ENCODE measurements around the gene SOAT2. TPM values are rescaled to one million over a fixed set of nuclear protein-coding genes. Genes with fewer than 3 reads are reported as not detected.

Gene SOAT2
- total and polyA plus RNA-seq, 2 experiments from 2014 or later, result 0.43 TPM; not detected in 1

DNA sequence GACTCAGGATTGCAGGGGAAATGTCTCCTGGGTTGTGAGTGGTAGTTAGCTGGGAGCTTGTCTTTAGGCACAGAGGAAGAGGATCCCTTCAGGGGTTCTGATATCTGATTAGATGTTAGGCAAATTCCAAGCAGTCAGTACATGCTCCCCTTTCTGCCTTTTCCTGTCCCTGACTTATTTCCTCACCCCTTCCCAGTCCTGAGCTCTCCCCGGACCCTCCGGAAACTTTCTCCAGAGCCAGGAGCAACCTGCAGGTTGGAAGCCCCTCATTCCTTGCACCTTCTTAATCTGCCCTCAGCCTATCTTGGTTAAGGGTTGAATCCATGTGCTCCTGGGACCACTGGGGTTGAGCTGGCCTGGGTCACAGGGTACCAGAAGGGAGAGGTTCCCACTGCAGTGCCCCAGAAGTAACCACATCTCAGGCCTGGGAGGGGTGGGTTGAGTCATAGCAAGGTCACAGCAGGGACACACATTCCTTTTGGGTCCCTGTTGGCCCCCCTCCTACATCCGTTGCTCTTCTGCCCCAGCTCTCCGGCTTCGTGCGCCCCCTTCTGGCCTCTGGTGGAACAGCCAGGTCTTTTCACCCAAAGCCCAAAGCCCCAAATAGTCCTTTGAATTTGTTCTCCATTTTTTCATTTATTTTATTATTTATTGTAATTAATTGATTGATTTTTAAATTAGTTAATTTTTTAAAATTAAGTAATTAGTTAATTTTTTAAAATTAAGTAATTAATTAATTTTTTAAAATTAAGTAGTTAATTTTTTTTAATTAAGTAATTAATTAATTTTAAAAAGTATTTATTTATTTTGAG is 4.0 kb upstream of the SOAT2 start:
- 10 to 19% methylated on average over 6 of the region's 6 CpGs for WGBS, 2 experiments (ENCODE audit: low coverage in 1 of 2, low lambda C conversion rate in 2 of 2, missing lambda C conversion rate in 2 of 2)
- no peaks in the 10 kb centered on the region for H4K20me1 ChIP-seq (ENCODE audit: insufficient read depth)
- H3K36me3 ChIP-seq (ENCODE audit: low read depth), result no peaks in the 10 kb centered on the region
- in situ Hi-C loops (cut with MboI), result no loop called here
- peaks cover 11% of the 10 kb centered on the region; the same call in 1 of the 2 replicates for H3K79me2 ChIP-seq (ENCODE audit: insufficient read depth)
- DNase-seq, result peak; percentile 97
- peak overlapping the region; percentile 47; the same call in 1 of the 2 replicates for H2AFZ ChIP-seq
- no peaks in the 10 kb centered on the region for H3K9me2 ChIP-seq (ENCODE audit: insufficient read depth)
- peak overlapping the region; percentile 85 for H3K4me3 ChIP-seq
- no peaks in the 10 kb centered on the region for H3K27me3 ChIP-seq (replicated peaks; ENCODE audit: insufficient read depth)
- TF ChIP-seq EZH2 (IDR thresholded peaks at IDR 0.05; ENCODE audit: insufficient read depth, poor library complexity, severe bottlenecking) (no peak), EZH2phosphoT487 (IDR thresholded peaks at IDR 0.05; ENCODE audit: insufficient read depth, low read depth) (no peak)
- H3K9ac ChIP-seq, result peak overlapping the region; percentile 93
- peak overlapping the region; percentile 97 for H3K27ac ChIP-seq
- H3K4me1 ChIP-seq (ENCODE audit: insufficient read depth), result peaks cover 22% of the 10 kb centered on the region
- peaks cover 37% of the 10 kb centered on the region for H3F3A ChIP-seq (ENCODE audit: insufficient read depth)
- no peaks in the 10 kb centered on the region for H3K9me3 ChIP-seq (ENCODE audit: low read depth)
- peak overlapping the region; percentile 91 for H3K4me2 ChIP-seq (ENCODE audit: unreplicated experiment)

- Histone ChIP-seq H3K4me3 (no peak overlapping the region), H3K9ac (no peak overlapping the region; the same call in 1 of the 2 replicates), H2AFZ (no peak overlapping the region), H3F3A (ENCODE audit: insufficient read depth) (peaks cover 32% of the 10 kb centered on the region), H3K9me3 (ENCODE audit: low read depth) (no peaks in the 10 kb centered on the region), H3K4me1 (ENCODE audit: insufficient read depth) (peaks cover 15% of the 10 kb centered on the region), H3K4me2 (ENCODE audit: unreplicated experiment) (no peak overlapping the region), H3K79me2 (ENCODE audit: insufficient read depth) (peaks cover 8% of the 10 kb centered on the region; the same call in 1 of the 2 replicates), H3K27me3 (replicated peaks; ENCODE audit: insufficient read depth) (no peaks in the 10 kb centered on the region), H3K9me2 (ENCODE audit: insufficient read depth) (no peaks in the 10 kb centered on the region), H4K20me1 (ENCODE audit: insufficient read depth) (no peaks in the 10 kb centered on the region), H3K27ac (no peak overlapping the region), H3K36me3 (ENCODE audit: low read depth) (no peaks in the 10 kb centered on the region)
- in situ Hi-C loops (cut with MboI), result no loop called here
- no peak for DNase-seq
- TF ChIP-seq EZH2 (IDR thresholded peaks at IDR 0.05; ENCODE audit: insufficient read depth, poor library complexity, severe bottlenecking), result no peak
- TF ChIP-seq EZH2phosphoT487 (IDR thresholded peaks at IDR 0.05; ENCODE audit: insufficient read depth, low read depth), result no peak
- 81 to 84% methylated on average over 13 of the region's 13 CpGs for WGBS, 2 experiments (ENCODE audit: low coverage in 1 of 2, low lambda C conversion rate in 2 of 2, missing lambda C conversion rate in 2 of 2)
These were observed 2.7 kb upstream of the SOAT2 start for GRCh38 chr12:53100466-53101151.

DNA sequence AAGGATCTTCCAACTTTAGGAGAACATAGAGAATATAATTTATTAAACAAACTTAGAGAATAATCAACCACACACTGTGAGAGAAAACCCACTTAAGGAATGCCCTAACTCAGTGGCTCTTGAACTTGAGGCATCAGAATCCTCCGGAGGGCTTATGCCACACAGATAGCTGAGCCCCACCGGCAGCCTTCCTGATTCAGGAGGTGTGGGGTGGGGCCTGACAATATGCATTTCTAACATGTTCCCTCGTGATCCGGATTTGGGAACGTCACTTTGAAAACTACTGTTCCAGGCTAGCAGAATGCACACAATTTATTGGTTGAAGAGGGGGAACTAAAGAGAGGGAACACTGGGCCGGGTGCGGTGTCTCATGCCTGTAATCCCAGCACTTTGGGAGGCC is 2.0 kb upstream of the SOAT2 start:
- Histone ChIP-seq H3K9me3 (ENCODE audit: low read depth) (no peaks in the 10 kb centered on the region), H3K4me1 (ENCODE audit: insufficient read depth) (peaks cover 9% of the 10 kb centered on the region; the same call in 1 of the 2 replicates), H3K27me3 (replicated peaks; ENCODE audit: insufficient read depth) (no peaks in the 10 kb centered on the region), H3K4me2 (ENCODE audit: unreplicated experiment) (no peak overlapping the region), H3F3A (ENCODE audit: insufficient read depth) (peaks cover 28% of the 10 kb centered on the region), H3K27ac (no peak overlapping the region), H2AFZ (no peak overlapping the region), H3K9ac (no peak overlapping the region), H3K36me3 (ENCODE audit: low read depth) (no peaks in the 10 kb centered on the region), H3K4me3 (no peak overlapping the region), H3K9me2 (ENCODE audit: insufficient read depth) (no peaks in the 10 kb centered on the region), H3K79me2 (ENCODE audit: insufficient read depth) (0 out of 2 replicates have a peak, but pooled peaks cover 8% of the 10 kb centered on the region), H4K20me1 (ENCODE audit: insufficient read depth) (no peaks in the 10 kb centered on the region)
- in situ Hi-C loops (cut with MboI), result no loop called here
- 86 to 89% methylated on average over 7 of the region's 7 CpGs for WGBS, 2 experiments (ENCODE audit: low coverage in 1 of 2, low lambda C conversion rate in 2 of 2, missing lambda C conversion rate in 2 of 2)
- no peak for DNase-seq
- TF ChIP-seq EZH2 (IDR thresholded peaks at IDR 0.05; ENCODE audit: insufficient read depth, poor library complexity, severe bottlenecking) (no peak), EZH2phosphoT487 (IDR thresholded peaks at IDR 0.05; ENCODE audit: insufficient read depth, low read depth) (no peak)

DNA sequence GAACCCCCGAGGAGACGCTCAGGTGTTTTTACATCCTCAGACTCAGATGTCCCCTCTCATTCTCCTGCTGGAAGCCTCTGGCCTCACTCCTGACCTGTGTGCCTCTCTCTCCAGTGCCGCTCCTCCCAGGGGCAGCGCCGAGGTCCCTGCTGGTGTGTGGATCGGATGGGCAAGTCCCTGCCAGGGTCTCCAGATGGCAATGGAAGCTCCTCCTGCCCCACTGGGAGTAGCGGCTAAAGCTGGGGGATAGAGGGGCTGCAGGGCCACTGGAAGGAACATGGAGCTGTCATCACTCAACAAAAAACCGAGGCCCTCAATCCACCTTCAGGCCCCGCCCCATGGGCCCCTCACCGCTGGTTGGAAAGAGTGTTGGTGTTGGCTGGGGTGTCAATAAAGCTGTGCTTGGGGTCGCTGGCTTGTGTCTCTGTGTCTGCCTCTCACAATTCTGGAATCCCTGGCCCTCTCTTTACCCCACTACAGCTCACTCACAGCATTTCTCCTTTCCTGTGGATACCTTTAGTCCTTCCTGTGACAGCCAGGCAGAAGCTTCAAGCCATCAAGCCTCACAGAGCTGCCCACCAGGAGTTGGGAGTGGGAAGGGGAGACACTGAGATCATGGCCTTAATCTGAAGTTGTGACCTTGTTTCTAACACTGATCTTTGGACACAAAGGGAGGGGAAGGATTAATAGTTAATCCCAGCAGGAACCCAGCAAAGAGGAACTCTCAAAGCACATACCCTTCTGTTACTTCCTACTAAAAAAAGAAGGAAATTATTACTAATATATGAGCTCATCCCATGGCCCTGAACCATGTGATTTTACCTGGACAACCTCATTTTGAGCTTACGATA is 1.1 kb upstream of the SOAT2 start:
- Histone ChIP-seq H2AFZ (no peak overlapping the region), H3K79me2 (ENCODE audit: insufficient read depth) (0 out of 2 replicates have a peak, but pooled peaks cover 8% of the 10 kb centered on the region), H3K27ac (no peak overlapping the region), H3K27me3 (replicated peaks; ENCODE audit: insufficient read depth) (no peaks in the 10 kb centered on the region), H3K4me3 (no peak overlapping the region), H3K4me2 (ENCODE audit: unreplicated experiment) (no peak overlapping the region), H3K9ac (no peak overlapping the region), H3F3A (ENCODE audit: insufficient read depth) (peaks cover 24% of the 10 kb centered on the region), H3K9me3 (ENCODE audit: low read depth) (no peaks in the 10 kb centered on the region), H3K36me3 (ENCODE audit: low read depth) (no peaks in the 10 kb centered on the region), H3K9me2 (ENCODE audit: insufficient read depth) (no peaks in the 10 kb centered on the region), H4K20me1 (ENCODE audit: insufficient read depth) (no peaks in the 10 kb centered on the region), H3K4me1 (ENCODE audit: insufficient read depth) (peaks cover 9% of the 10 kb centered on the region; the same call in 1 of the 2 replicates)
- DNase-seq, result no peak
- TF ChIP-seq EZH2 (IDR thresholded peaks at IDR 0.05; ENCODE audit: insufficient read depth, poor library complexity, severe bottlenecking), result no peak
- no peak for TF ChIP-seq EZH2phosphoT487 (IDR thresholded peaks at IDR 0.05; ENCODE audit: insufficient read depth, low read depth)
- 88 to 90% methylated on average over 11 to 12 of the region's 12 CpGs for WGBS, 2 experiments (ENCODE audit: low coverage in 1 of 2, low lambda C conversion rate in 2 of 2, missing lambda C conversion rate in 2 of 2)
- in situ Hi-C loops (cut with MboI), result no loop called here

Data from GM23248 (cell line).